GM19324 (cell line): ENCODE results near the gene KRTAP10-2.

Experiments used
- ATAC-seq: cut with Tn5 transposase; IDR thresholded peaks from one replicate; pipeline ENCODE4 v1.9.1; 2021; ENCODE audit warnings: mild to moderate bottlenecking, moderate library complexity; ENCODE audit not compliant: unreplicated experiment, low FRiP score

Gene KRTAP10-2

DNA sequence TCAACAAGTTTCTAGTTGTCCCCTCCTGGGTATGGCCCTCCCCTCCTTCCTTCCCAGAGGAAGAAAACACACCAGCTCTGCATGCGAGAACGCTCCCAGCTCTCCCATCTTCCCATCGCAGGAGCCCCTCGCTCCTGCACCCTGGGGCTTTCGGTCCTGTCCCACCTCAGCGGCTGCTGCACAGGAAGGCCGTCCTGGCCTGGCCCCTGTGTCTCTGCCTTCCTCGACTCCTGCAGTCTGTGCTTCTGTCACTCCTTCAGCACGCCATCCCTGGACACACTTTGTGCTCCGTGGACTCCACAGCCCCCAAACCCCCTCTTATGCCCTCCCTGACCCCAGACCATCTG, 34.5 kb downstream of the KRTAP10-2 start:
- no peak for ATAC-seq

DNA sequence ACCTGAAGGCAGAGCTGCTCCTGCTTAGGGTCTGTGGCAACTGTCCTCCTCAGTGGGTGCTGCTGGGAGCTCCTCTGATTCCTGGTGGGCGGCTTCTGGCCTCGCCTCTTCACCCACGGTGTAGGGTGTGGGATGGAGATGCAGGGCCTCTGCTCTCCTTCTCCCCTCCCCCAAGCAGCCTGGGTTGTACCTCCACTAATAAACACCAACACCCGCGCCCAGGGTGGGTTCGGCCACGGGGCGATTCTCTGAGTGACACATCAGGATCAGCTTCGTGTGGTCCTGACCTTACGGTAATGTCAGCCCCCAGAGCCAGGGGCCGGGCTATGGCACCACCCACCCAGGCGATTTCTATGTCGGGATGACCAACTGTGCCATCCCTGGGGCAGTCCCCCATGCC, 35.0 kb downstream of the KRTAP10-2 start:
- ATAC-seq: no peak

- no peak for ATAC-seq
Measured at GRCh38 chr21:44515359-44516165, 35.7 kb downstream of the KRTAP10-2 start.

GRCh38 chr21:44514746-44515358, 36.5 kb downstream of the KRTAP10-2 start:
- ATAC-seq: no peak

GRCh38 chr21:44514218-44514520, 37.1 kb downstream of the KRTAP10-2 start:
- ATAC-seq: no peak

DNA sequence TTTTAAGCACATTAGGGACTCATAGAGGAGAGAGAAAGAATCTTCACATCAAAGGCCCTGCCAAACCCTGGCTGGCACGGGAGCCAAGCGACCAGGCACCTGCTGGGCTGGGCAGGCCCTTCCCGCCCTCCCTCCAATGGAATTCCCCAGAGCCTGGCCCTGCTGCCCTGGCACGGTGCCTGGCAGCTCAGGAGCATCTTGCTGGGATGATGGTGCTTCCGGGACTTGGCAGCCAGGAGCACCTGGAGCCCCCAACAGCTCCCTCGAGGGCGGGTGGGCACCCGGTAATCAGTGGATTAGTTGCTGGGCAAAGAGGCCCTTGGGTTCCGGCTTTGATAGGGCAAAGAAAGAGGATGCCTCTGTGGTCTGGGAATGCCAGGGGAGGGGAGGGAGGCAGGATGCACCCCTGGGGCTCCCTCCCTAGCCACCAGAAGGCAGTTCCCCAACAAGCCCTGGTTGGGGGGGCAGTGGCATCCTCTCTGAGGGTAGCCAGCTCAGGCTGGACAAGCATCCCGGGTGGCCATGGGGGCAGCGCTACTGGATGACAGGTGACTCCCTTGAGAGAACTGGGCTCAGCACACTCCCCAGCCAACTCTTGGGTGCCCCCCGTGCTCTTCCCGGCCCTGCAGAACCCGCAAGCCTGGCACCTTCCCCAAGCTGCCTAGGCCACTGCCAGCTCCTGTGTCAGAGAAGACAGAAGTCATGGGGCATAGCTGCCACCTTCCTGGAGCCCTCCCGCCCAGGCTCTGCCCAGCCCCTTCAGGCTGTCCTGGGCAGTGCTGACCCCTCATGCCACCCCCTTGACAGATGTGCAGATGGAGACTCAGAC, 37.7 kb downstream of the KRTAP10-2 start:
- ATAC-seq: no peak

DNA sequence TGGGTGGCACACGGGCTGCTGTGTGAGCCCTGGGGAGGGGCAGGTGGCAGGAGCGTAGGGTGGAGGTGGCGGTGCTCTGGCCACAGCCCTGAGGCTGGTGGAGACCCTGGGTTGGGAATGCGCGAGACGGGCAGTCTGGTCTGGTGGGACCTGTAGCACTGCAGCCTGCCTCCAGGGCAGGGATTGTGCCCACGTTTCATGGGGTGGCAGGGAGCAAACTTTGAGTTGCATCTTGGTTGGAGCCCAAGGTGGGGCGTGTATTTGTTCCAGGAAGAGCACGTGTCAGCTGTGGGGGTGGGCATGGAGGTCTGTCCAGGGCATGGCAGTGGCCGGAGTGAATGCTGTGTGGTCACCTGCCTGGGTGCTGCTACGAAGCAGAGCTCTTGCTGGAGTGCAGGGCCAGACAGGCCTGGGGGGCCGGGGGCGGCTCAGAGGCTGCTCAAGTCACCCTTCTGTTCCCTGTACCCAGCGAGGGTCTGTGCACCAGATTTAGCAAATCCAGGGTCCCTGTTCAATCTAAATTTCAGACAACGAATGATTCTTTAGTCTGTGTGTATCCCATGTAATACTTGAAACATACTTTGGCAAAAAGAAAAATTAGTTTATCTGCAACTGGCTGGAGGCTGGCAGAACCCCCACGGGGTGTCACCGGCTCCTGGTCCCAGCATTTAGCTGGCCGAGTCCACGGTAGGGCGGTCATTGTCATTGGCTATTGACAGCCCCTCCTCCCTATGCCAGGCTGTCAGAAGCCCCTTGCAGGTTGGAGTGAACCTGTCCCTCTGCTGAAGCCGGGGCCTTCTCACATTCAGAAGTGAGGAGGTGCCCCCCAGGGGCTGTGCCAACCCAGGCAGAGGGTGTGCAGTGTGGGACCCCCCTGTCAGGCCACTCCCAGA, 38.6 kb downstream of the KRTAP10-2 start:
- ATAC-seq: no peak

DNA sequence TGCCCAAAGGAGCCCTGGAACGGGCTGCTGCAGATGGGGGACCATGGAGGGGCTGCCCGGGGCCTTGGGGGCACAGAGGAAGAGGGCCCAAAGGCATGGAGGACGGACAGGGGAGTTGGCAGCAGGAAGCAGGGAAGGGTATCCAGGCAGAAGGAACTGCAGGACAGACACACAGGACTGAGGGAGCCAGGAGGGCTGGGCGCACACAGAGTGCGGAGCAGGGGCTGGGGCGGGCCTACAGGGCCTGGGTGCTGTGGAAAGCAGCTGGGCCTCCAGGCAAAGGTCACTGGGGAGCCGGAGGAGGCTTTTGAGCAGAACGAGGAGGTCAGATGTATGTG, 39.4 kb downstream of the KRTAP10-2 start:
- ATAC-seq: no peak

DNA sequence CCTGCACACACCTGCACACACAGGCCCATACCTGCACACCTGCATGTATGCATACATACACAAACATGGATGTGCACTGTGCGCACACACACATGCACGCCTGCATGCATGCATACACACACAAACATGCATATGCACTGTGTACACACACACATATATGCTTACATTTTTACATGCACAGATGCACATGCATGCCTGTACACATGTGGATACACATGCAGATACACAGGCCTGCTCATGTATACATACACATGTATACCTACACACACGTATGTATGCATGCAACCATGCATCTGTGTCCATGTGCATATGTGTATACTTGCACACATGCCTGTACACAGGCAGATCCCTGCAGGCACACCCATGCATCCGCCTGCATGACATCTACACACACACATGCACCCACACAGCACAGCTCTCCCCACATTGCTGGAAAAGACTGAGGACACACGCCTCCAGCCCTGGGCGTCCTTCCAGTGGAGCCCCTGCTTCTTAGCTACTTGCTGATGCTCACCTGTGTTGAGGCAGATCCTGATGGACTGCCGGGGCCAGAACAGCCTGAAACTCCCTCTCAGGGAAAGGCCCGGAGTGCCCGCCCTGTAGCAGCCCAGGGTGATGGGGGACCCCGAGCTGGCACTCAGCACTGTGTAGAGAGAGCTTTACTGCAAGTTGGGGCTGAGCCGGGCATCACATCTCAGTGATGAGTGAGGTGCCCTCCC, 39.9 kb downstream of the KRTAP10-2 start:
- ATAC-seq: no peak

GRCh38 chr21:44510508-44511218, 40.6 kb downstream of the KRTAP10-2 start:
- no peak for ATAC-seq

DNA sequence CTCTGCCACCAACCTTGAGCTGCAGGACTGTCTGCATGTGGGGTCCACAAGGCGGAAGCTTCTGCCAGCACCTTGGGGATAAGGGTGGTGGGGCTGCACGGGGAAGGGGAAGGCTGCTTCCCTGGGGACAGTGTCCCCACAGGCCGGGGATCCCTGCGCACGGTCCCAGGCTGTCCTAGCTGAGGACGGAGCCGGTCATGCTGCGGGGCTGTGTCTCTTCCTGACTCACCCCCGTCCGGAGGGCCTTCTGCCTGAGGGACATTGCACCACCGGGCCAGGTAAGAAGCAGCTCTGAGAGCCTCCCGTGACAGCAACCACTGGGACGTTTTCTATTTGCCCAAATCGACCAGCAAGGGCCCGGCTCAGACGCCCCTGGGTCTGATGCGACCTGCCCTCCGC, 41.2 kb downstream of the KRTAP10-2 start:
- no peak for ATAC-seq

- no peak for ATAC-seq
Measured at GRCh38 chr21:44509539-44509938, 41.8 kb downstream of the KRTAP10-2 start.

- ATAC-seq: no peak
Measured at GRCh38 chr21:44508711-44509445, 42.4 kb downstream of the KRTAP10-2 start.

DNA sequence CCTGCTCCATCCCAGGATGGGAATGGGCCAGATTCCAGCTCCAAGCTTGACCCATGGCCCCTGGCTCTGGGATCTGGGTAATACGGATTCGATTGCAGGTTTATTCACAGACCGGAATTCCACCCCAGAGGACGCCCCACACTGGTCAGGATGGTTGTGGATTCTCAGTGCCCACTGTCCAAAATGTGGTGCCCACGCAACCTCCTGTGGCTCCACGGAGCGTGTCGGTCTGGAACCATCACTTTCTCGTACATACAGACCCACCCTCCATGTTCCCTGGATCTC, 42.9 kb downstream of the KRTAP10-2 start:
- no peak for ATAC-seq

GRCh38 chr21:44507673-44508425, 43.5 kb downstream of the KRTAP10-2 start:
- no peak for ATAC-seq

GRCh38 chr21:44506279-44507255, 44.7 kb downstream of the KRTAP10-2 start:
- ATAC-seq: no peak

GRCh38 chr21:44505673-44506278, 45.5 kb downstream of the KRTAP10-2 start:
- no peak for ATAC-seq
